ENCODE data around the gene TTYH1. TPM values are rescaled to one million over a fixed set of nuclear protein-coding genes. Genes with fewer than 3 reads are reported as not detected.

The TTYH1 gene
- total and polyA plus RNA-seq, 9 of the 15 experiments (the other 6 are each of a cell fraction or from before 2014, with no cell fraction given): 0.08 TPM; not detected in 8

DNA sequence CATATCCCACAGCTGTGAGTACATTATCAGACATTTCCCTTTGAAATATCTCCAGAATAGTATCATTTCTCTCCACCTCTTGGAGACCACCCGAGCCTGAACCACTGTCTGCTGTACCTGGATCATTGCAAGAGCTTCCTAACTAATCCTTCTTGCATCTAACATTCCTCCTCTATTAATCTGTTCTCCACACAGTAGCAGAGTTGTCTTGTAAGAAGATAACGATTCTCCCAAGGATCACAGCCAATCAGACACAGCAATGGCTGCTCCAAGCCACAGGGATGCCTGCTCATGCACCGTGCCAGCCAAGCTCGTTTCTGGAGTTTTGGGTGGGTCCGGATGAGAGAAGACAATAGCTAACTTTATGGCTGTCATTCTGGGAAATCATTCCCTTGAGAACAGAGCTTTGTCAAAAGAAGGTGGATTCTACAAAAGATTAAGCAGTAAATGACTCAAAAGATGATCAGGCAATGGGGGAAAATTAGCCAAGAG is 36.0 kb upstream of the TTYH1 start (continued):
- TF ChIP-seq MTA3 (IDR thresholded peaks at IDR 0.05; ENCODE audit: borderline replicate concordance): no peak

DNA sequence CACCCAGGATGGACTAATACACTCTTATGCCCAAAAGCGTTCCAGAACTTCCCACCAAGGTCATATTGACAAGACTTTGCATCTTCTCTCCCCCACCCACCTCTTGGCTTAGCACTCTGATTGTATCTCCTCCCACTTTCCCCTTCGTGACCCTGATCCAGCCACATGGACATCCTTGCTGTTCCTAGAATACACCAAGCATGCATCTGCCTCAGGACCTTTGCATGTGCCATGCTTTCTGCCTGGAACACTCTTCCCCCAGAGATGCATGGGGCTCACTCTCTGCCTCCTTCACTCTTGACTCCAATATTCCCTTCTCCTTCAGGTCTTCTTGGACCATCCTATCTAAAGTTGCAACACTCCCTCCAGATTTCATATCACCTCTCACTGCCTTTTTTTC is 34.4 kb upstream of the TTYH1 start:
- WGBS (ENCODE audit: insufficient coverage, low coverage, missing lambda C conversion rate): 5% methylated on average over 2 of the region's 2 CpGs
- DNase-seq (ENCODE audit: extremely low read depth in 1 of 4, low spot score in 3 of 4) (no peak), FAIRE-seq (no peak), ATAC-seq (no peak)
- peaks cover 5 to 39% of the 10 kb centered on the region in 2 experiments for H3K27me3 ChIP-seq (ENCODE audit: control insufficient read depth in 2 of 2, insufficient read depth in 2 of 2, low read length in 2 of 2)
- no peaks in the 10 kb centered on the region for H3K9me1 ChIP-seq (ENCODE audit: control insufficient read depth, insufficient read depth, low read length)
- intact Hi-C loops (cut with micrococcal nuclease) (no loop called here), in situ Hi-C loops (cut with MboI) (no loop called here)
- H3K4me2 ChIP-seq (ENCODE audit: insufficient read depth, low read length): no peak overlapping the region
- BruUV-seq (replicated peaks): no TSS peak
- no peaks in the 10 kb centered on the region for H3K9me3 ChIP-seq (replicated peaks; ENCODE audit: control insufficient read depth, insufficient read depth, low read depth, low read length)
- no peaks in the 10 kb centered on the region for H3K4me1 ChIP-seq (replicated peaks in 1 of 2; ENCODE audit: control insufficient read depth in 2 of 2, insufficient read depth in 2 of 2, low read length in 2 of 2)
- no peaks in the 10 kb centered on the region for H4K20me1 ChIP-seq (replicated peaks; ENCODE audit: control insufficient read depth, insufficient read depth, low read length)
- H3K79me2 ChIP-seq (ENCODE audit: control insufficient read depth, insufficient read depth, low read length): no peaks in the 10 kb centered on the region
- H3K27ac ChIP-seq (ENCODE audit: extremely low read depth, low read depth, low read length): no peak overlapping the region
- TF ChIP-seq CHD2 (IDR thresholded peaks at IDR 0.05; ENCODE audit: low read depth, low read length) (no peak), DDX20 (tag; IDR thresholded peaks at IDR 0.05; ENCODE audit: low read depth) (no peak), BRD9 (IDR thresholded peaks at IDR 0.05; ENCODE audit: low read depth, partially characterized antibody) (no peak), ZBTB8A (IDR thresholded peaks at IDR 0.05; ENCODE audit: partially characterized antibody) (no peak), MCM3 (IDR thresholded peaks at IDR 0.05) (no peak), ZNF282 (CRISPR knock-in tag; IDR thresholded peaks at IDR 0.05) (no peak), ETV1 (tag; conservative IDR thresholded peaks at IDR 0.05; ENCODE audit: low read depth) (no peak), RBM25 (IDR thresholded peaks at IDR 0.05; ENCODE audit: low read depth, low read length, severe bottlenecking) (peak; percentile 52), RHOXF2B (CRISPR knock-in tag; conservative IDR thresholded peaks at IDR 0.05) (no peak), SAP30 (IDR thresholded peaks at IDR 0.05; ENCODE audit: borderline replicate concordance, insufficient read depth, low read depth, low read length, poor library complexity, severe bottlenecking) (no peak), RFX5 (IDR thresholded peaks at IDR 0.05; ENCODE audit: low read depth, low read length) (no peak), SMARCA5 (IDR thresholded peaks at IDR 0.05) (no peak), BCOR (IDR thresholded peaks at IDR 0.05) (peak; percentile 51; the same call in 1 of the 2 replicates), CBFA2T3 (IDR thresholded peaks at IDR 0.05) (no peak)
- TF ChIP-seq, protein P1, sequence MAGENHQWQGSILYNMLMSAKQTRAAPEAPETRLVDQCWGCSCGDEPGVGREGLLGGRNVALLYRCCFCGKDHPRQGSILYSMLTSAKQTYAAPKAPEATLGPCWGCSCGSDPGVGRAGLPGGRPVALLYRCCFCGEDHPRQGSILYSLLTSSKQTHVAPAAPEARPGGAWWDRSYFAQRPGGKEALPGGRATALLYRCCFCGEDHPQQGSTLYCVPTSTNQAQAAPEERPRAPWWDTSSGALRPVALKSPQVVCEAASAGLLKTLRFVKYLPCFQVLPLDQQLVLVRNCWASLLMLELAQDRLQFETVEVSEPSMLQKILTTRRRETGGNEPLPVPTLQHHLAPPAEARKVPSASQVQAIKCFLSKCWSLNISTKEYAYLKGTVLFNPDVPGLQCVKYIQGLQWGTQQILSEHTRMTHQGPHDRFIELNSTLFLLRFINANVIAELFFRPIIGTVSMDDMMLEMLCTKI (IDR thresholded peaks at IDR 0.05; ENCODE audit: partially characterized antibody): no peak
- TF ChIP-seq, protein P2, sequence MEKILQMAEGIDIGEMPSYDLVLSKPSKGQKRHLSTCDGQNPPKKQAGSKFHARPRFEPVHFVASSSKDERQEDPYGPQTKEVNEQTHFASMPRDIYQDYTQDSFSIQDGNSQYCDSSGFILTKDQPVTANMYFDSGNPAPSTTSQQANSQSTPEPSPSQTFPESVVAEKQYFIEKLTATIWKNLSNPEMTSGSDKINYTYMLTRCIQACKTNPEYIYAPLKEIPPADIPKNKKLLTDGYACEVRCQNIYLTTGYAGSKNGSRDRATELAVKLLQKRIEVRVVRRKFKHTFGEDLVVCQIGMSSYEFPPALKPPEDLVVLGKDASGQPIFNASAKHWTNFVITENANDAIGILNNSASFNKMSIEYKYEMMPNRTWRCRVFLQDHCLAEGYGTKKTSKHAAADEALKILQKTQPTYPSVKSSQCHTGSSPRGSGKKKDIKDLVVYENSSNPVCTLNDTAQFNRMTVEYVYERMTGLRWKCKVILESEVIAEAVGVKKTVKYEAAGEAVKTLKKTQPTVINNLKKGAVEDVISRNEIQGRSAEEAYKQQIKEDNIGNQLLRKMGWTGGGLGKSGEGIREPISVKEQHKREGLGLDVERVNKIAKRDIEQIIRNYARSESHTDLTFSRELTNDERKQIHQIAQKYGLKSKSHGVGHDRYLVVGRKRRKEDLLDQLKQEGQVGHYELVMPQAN (IDR thresholded peaks at IDR 0.05; ENCODE audit: borderline replicate concordance): no peak
- TF ChIP-seq, protein P3, sequence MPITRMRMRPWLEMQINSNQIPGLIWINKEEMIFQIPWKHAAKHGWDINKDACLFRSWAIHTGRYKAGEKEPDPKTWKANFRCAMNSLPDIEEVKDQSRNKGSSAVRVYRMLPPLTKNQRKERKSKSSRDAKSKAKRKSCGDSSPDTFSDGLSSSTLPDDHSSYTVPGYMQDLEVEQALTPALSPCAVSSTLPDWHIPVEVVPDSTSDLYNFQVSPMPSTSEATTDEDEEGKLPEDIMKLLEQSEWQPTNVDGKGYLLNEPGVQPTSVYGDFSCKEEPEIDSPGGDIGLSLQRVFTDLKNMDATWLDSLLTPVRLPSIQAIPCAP (CRISPR knock-in tag; IDR thresholded peaks at IDR 0.05; ENCODE audit: borderline replicate concordance): no peak
- H3K36me3 ChIP-seq (ENCODE audit: control insufficient read depth, insufficient read depth, low read length): no peaks in the 10 kb centered on the region
- CTCF ChIA-PET (ENCODE audit: low intra/inter-chr PET ratio): no interaction called here
- POLR2A ChIA-PET: no interaction called here
- no peak overlapping the region for H3K4me3 ChIP-seq
- no peak overlapping the region for H3K9ac ChIP-seq (ENCODE audit: insufficient read depth in 1 of 2, low read depth in 2 of 2, low read length in 2 of 2)
- H2AFZ ChIP-seq (ENCODE audit: low read depth, low read length): no peak overlapping the region

All from K562 (cell line).